Vagina (tissue), 2 donors: ENCODE measurements around the gene FBXO38. TPM values are rescaled to one million over a fixed set of nuclear protein-coding genes. Genes with fewer than 3 reads are reported as not detected.

ENCODE experiments used
- DNase-seq, 2 donors: peaks; one replicate each; pipeline ENCODE4 v3.0.0-alpha.2; 2017; ENCODE audit errors: extremely low spot score in 2 of 2
- H3K27ac ChIP-seq: fragments of 200-600 bp; sonication (generic); one replicate; pipeline ENCODE4 v1.5.1; 2019
- H3K27me3 ChIP-seq: fragments of 200-600 bp; sonication (generic); one replicate; pipeline ENCODE4 v1.5.1; 2019
- H3K36me3 ChIP-seq, 2 donors: fragments of 200-600 bp; sonication (generic); one replicate each; pipeline ENCODE4 v1.5.1; 2017 to 2019
- H3K4me1 ChIP-seq: fragments of 200-600 bp; sonication (generic); one replicate; pipeline ENCODE4 v1.5.1; 2019
- H3K4me3 ChIP-seq, 2 donors: fragments of 200-600 bp; sonication (generic); 1 replicate in 1 of 2; 2 replicates in 1 of 2; pipeline ENCODE4 v1.5.1; 2016 to 2019
- H3K9me3 ChIP-seq: fragments of 200-600 bp; sonication (generic); one replicate; pipeline ENCODE4 v1.5.1; 2019
- CTCF ChIP-seq, 3 experiments: fragments of 450-650 bp in 2 of 3; fragments of 200-600 bp in 1 of 3; sonication (generic) in 1 of 3; IDR thresholded peaks; one replicate each; pipeline ENCODE4 v1.5.1; 2017 to 2019; ENCODE audit warnings: antibody characterized with exemption in 3 of 3, mild to moderate bottlenecking in 2 of 3, moderate library complexity in 2 of 3
- POLR2A ChIP-seq, 2 donors: fragments of 450-650 bp; IDR thresholded peaks; one replicate each; pipeline ENCODE4 v1.6.1; 2017; ENCODE audit warnings: antibody characterized with exemption in 2 of 2, mild to moderate bottlenecking in 2 of 2, moderate library complexity in 2 of 2
- POLR2AphosphoS5 ChIP-seq, 2 donors: sonication (generic); formaldehyde crosslinking; IDR thresholded peaks; one replicate each; pipeline ENCODE4 v1.9.0; 2017; ENCODE audit warnings: antibody characterized with exemption in 2 of 2, mild to moderate bottlenecking in 2 of 2, low read depth in 1 of 2; ENCODE audit not compliant: insufficient read depth in 1 of 2
- intact Hi-C: fragments of 100-400 bp; cut with DNase I; formaldehyde crosslinking; loops from one replicate; pipeline ENCODE4 v1.15.1; 2023
- small RNA-seq: library from RNA; depleted of rRNA; stranded (forward); fragments of <200 nt; gene quantifications from one replicate; pipeline ENCODE3, GENCODE V24; 2016
- total RNA-seq: library from RNA; depleted of rRNA; stranded (reverse); fragments of >200 nt; gene quantifications from one replicate; pipeline ENCODE4 v1.2.3, GENCODE V29; 2016

FBXO38 gene
- total RNA-seq, 1 donor from 2014 or later = 40.3 TPM

- H3K36me3 ChIP-seq = no peaks in the 10 kb centered on the region
- no peak for DNase-seq
These were observed 105.0 kb downstream of the FBXO38 start for GRCh38 chr5:148488757-148489156.

GRCh38 chr5:148491015-148491792, 107.4 kb downstream of the FBXO38 start:
- H3K27me3 ChIP-seq = no peaks in the 10 kb centered on the region
- H3K9me3 ChIP-seq = no peaks in the 10 kb centered on the region
- H3K4me1 ChIP-seq = no peaks in the 10 kb centered on the region
- TF ChIP-seq CTCF (IDR thresholded peaks at IDR 0.05) (no peak), POLR2AphosphoS5 (IDR thresholded peaks at IDR 0.05; ENCODE audit: insufficient read depth in 1 of 2, low read depth in 1 of 2) (no peak), POLR2A (IDR thresholded peaks at IDR 0.05) (no peak)
- intact Hi-C loops = no loop called here
- DNase-seq = no peak
- no peaks in the 10 kb centered on the region for H3K36me3 ChIP-seq
- no peak overlapping the region for H3K4me3 ChIP-seq
- no peak overlapping the region for H3K27ac ChIP-seq

More at GRCh38 chr5:148488757-148489156, 105.0 kb downstream of the FBXO38 start:
- no peak overlapping the region for H3K4me3 ChIP-seq
- H3K9me3 ChIP-seq = no peaks in the 10 kb centered on the region
- no peak overlapping the region for H3K27ac ChIP-seq
- no peaks in the 10 kb centered on the region for H3K4me1 ChIP-seq
- intact Hi-C loops = no loop called here
- no peak for TF ChIP-seq POLR2A (IDR thresholded peaks at IDR 0.05)
- no peak for TF ChIP-seq POLR2AphosphoS5 (IDR thresholded peaks at IDR 0.05; ENCODE audit: insufficient read depth in 1 of 2, low read depth in 1 of 2)
- no peak for TF ChIP-seq CTCF (IDR thresholded peaks at IDR 0.05)
- no peaks in the 10 kb centered on the region for H3K27me3 ChIP-seq

GRCh38 chr5:148491793-148492184, 108.0 kb downstream of the FBXO38 start:
- DNase-seq = no peak
- intact Hi-C loops = no loop called here
- Histone ChIP-seq H3K9me3 (no peaks in the 10 kb centered on the region), H3K27ac (no peak overlapping the region), H3K4me3 (no peak overlapping the region), H3K36me3 (no peaks in the 10 kb centered on the region), H3K4me1 (no peaks in the 10 kb centered on the region), H3K27me3 (no peaks in the 10 kb centered on the region)
- TF ChIP-seq POLR2AphosphoS5 (IDR thresholded peaks at IDR 0.05; ENCODE audit: insufficient read depth in 1 of 2, low read depth in 1 of 2) = no peak
- TF ChIP-seq CTCF (IDR thresholded peaks at IDR 0.05) = no peak
- TF ChIP-seq POLR2A (IDR thresholded peaks at IDR 0.05) = no peak

- no peak for DNase-seq
- no peaks in the 10 kb centered on the region for H3K4me1 ChIP-seq
- TF ChIP-seq POLR2A (IDR thresholded peaks at IDR 0.05) (no peak), POLR2AphosphoS5 (IDR thresholded peaks at IDR 0.05; ENCODE audit: insufficient read depth in 1 of 2, low read depth in 1 of 2) (no peak), CTCF (IDR thresholded peaks at IDR 0.05) (no peak)
- no peaks in the 10 kb centered on the region for H3K9me3 ChIP-seq
- no peaks in the 10 kb centered on the region for H3K27me3 ChIP-seq
- H3K36me3 ChIP-seq = no peaks in the 10 kb centered on the region
- no peak overlapping the region for H3K27ac ChIP-seq
- no peak overlapping the region for H3K4me3 ChIP-seq
- intact Hi-C loops = no loop called here
These were observed 108.6 kb downstream of the FBXO38 start for GRCh38 chr5:148492351-148492750.

Small RNA genes lying within 50 kb of the gene (small RNA-seq; reads per million reads assigned to genes)
- not detected for gene RF00017

Other genes with a start within 250 kb of the FBXO38 start
- gene SPINK14, start 215.4 kb upstream of the FBXO38 start, total RNA-seq = not detected
- gene SPINK6, start 180.9 kb upstream of the FBXO38 start, total RNA-seq = not detected
- gene MARCOL, start 145.4 kb upstream of the FBXO38 start, total RNA-seq = not detected
- not detected for gene SPINK13, start 115.2 kb upstream of the FBXO38 start, total RNA-seq
- 65.3 TPM for gene SPINK7, start 71.5 kb upstream of the FBXO38 start, total RNA-seq
- not detected for gene SPINK9, start 48.4 kb upstream of the FBXO38 start, total RNA-seq